Left cardiac atrium (tissue), 4 donors: ENCODE results near the gene ZNF669. TPM values are rescaled to one million over a fixed set of nuclear protein-coding genes. Genes with fewer than 3 reads are reported as not detected.
A peak's percentile ranks its signal among the peaks of the same experiment; 100 is the strongest.

ENCODE experiments used
- ATAC-seq, 2 donors: fragments of 200-7000 bp; cut with Tn5 transposase; one replicate each; pipeline ENCODE4 v1.9.1; 2020; ENCODE audit warnings: mild to moderate bottlenecking in 2 of 2, moderate library complexity in 2 of 2
- DNase-seq: peaks from one replicate; pipeline ENCODE4 v3.0.0-alpha.2; 2020
- intact Hi-C, 2 donors: fragments of 100-400 bp; cut with DNase I; formaldehyde crosslinking; loops; one replicate each; pipeline versions ENCODE4 v1.14.1 to v1.15.1; 2022 to 2023
- total RNA-seq, 2 donors: library from RNA; stranded (reverse); fragmentation: NEBNext Ultra II Directional; extraction: Animal tissue kit (Norgen Biotek cat#: 25700); gene quantifications; one replicate each; pipeline ENCODE4 v1.2.1, GENCODE V29; 2021
- donor health status: DM: no; HTN: yes; CAD: no.
- donor health status: DM: no; HTN: yes; CAD: no; lungs with severe emphysema.
- donor health status: DM: yes; HTN: yes; CAD: no.
- donor health status: Dilated cardiomyopathy.

Gene ZNF669
- total RNA-seq, 2 donors from 2014 or later, result 5.1 TPM

DNA sequence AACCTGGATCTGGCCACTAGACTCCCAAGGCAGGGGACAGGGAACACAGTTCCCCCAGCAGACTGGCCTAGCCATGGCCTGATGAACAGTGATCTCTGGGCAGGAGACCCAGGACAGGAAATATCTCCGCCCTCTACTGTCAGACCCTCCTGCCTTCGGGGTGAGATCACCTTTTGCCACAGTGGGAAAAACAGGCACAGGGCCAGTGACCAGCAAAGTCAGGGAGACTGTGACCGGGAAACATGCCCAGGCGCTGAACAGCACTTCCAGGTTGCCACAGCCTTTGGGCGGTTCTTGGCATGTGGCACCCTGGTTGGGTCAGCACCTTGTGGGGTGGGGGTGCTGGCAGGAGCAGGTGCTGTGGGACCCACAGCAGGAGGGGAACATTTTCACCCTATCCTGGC is 8.9 kb upstream of the ZNF669 start:
- DNase-seq, result no peak
- intact Hi-C loops, result no loop called here
- ATAC-seq, result no peak

GRCh38 chr1:247112479-247112781 is 8.3 kb upstream of the ZNF669 start:
- intact Hi-C loops, result no loop called here
- no peak for ATAC-seq
- DNase-seq, result no peak

GRCh38 chr1:247111700-247112478 is 7.7 kb upstream of the ZNF669 start:
- peak; percentile 94 to 96 for ATAC-seq
- intact Hi-C loops, result no loop called here
- DNase-seq, result peak; percentile 78

DNA sequence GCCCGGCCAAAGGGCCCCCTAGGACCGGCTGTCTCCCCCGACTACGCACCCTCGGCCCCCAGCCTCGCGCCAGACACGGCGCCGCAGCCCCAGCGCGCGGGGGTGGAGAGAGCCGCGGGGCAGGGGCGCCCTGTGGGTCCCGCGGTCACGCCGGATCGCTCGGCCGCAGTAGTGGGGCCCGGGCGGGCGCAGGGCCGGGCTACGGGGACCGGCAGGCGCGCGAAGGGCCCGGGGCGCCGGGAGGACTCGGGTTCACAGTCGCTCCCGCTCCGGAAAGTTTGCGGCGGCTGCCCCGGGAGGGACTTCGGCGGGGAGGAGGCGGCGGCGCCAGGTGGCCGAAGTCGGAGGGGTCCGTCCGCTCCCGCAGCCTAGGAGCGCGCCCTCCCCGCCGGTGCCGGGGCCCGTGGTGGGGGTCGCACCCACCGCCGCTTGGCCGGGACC is 7.1 kb upstream of the ZNF669 start:
- no peak for DNase-seq
- ATAC-seq, result peak; percentile 44 to 49
- intact Hi-C loops, result no loop called here

GRCh38 chr1:247110627-247111258 is 6.6 kb upstream of the ZNF669 start:
- DNase-seq (no peak), ATAC-seq (peak in 1 of 2 donors; percentile 4)
- intact Hi-C loops, result no loop called here

GRCh38 chr1:247107694-247108093 is 3.5 kb upstream of the ZNF669 start:
- ATAC-seq, result no peak
- no peak for DNase-seq
- intact Hi-C loops, result no loop called here

DNA sequence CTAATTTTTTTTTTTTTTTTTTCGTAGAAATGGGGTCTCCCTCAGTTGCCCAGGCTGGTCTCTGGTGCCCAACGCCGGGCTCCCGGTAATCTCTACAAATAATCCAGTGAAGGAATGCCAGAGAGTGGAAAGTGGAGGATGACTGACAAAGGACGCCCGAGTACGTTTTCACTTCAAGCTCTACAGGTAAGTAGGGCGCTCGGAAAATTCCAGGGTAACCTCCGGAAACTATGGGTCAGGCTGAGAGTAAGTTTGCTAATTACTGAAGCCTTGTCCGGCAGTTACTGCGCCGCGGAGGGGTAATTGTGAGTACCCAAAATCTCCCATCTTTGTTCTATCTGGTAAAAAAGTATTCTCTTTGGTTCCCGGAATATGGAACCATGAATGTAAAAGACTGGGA is 1.8 kb upstream of the ZNF669 start:
- intact Hi-C loops, result no loop called here
- ATAC-seq, result no peak
- no peak for DNase-seq

DNA sequence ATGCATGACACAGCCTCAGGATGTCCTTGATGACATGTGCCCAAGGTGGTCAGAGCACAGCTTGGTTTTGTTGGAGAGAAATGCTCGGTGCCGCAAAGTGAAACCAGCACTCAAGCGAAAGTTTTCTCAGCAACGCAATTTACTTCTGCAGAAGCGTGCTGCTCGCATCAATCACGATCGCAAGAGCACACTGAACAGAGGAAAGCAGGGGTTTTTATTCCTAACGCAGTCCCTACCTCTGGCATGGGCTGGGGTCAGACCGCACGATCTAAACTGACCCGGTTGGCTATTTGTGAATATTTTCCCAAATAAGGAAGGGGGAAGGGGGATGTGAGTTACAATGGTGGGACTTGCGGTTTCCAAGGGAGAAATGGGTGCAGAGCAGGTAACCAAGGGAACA is 809 bp upstream of the ZNF669 start:
- no peak for ATAC-seq
- DNase-seq, result no peak
- intact Hi-C loops, result no loop called here

GRCh38 chr1:247102381-247102780 is 1.8 kb downstream of the ZNF669 start:
- intact Hi-C loops, result no loop called here
- ATAC-seq (no peak), DNase-seq (no peak)

- ATAC-seq (no peak), DNase-seq (no peak)
- intact Hi-C loops, result no loop called here
Observed at GRCh38 chr1:247100676-247101279, 3.4 kb downstream of the ZNF669 start.

DNA sequence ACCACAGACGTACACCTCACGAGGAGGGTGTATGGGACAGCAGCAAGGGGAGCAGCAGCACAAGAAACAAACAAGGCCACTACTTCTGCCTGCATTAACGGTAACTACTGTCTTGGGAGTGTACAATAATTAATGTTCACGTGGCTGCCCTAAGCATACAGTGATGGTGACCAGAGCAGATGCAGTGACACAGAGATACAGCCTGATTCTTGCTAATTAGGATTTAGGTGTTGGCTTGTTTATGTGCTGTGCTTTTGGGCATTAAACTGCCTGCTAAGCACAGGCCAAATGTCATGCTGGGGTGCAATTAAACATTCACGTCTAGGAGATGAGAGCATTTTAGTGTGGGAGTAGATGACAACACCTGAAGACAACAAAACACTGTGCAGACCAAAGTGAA is 7.2 kb downstream of the ZNF669 start:
- no peak for ATAC-seq
- no peak for DNase-seq
- intact Hi-C loops, result no loop called here

- intact Hi-C loops, result no loop called here
- no peak for ATAC-seq
- no peak for DNase-seq
Observed at GRCh38 chr1:247096544-247096943, 7.6 kb downstream of the ZNF669 start.

DNA sequence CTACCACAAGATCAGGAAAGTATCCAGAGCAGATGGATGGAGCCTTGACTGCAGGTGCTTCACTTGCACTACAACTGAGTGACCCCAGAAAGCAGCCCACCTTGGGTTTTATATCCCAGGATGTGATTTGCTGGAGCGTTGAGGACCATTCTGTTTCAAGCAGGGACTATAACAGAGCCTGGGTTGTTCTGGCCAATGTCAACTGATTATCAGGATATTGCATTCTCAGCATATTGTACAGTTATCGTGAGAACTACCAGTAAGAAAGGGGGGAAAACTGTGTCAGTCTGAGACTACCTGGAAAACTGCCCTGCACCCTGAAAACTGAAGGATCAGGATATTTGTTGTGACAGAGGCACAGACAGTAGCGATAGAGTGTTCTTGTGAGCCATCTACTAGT is 8.0 kb downstream of the ZNF669 start:
- intact Hi-C loops, result no loop called here
- DNase-seq (no peak), ATAC-seq (no peak)

DNA sequence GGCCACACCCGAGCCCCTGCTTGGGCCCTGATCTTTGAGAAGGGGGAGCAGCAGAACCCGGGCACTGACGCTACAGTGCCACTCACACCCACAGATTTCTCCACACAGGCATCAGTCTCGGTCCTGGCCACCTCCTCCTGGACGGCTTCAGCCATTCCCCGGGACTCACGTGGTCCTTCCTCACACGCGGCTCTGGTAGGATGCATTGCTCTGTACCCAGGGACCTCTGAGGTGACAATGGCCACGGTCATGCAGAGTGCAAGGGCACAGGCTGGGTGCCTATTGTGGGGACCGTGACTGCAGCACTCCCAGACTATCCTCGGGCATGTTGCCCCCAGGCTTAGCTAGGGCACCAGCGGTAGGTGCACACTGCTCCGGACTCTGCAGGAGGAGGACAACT is 13.7 kb downstream of the ZNF669 start:
- intact Hi-C loops, result no loop called here
- ATAC-seq, result no peak
- no peak for DNase-seq

- no peak for DNase-seq
- peak in 1 of 2 donors; percentile 27 for ATAC-seq
- intact Hi-C loops, result no loop called here
Observed at GRCh38 chr1:247089616-247090375, 14.4 kb downstream of the ZNF669 start.

- intact Hi-C loops, result no loop called here
- DNase-seq, result no peak
- no peak for ATAC-seq
Observed at GRCh38 chr1:247088967-247089366, 15.2 kb downstream of the ZNF669 start.

DNA sequence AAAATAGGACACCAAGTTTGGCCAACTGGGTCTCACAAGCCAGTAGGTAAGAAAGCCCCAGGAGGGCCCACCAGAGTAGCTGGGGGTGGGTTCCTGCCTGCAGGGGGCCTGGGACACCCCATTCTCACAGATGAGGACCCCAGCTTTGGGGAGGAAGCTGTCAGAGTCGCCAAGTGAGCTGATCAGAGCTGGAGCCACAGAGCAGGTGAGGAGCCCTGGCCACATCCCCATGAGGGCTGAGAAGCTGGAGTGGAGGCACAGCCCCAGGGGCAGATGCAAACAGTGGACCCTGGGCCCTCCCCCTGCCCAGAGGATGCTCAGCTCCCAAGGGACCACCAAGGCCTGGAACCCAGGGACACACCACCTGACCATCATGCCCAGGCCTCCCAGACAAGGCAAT is 16.9 kb downstream of the ZNF669 start:
- ATAC-seq, result peak in 1 of 2 donors; percentile 11
- intact Hi-C loops, result no loop called here
- no peak for DNase-seq

DNA sequence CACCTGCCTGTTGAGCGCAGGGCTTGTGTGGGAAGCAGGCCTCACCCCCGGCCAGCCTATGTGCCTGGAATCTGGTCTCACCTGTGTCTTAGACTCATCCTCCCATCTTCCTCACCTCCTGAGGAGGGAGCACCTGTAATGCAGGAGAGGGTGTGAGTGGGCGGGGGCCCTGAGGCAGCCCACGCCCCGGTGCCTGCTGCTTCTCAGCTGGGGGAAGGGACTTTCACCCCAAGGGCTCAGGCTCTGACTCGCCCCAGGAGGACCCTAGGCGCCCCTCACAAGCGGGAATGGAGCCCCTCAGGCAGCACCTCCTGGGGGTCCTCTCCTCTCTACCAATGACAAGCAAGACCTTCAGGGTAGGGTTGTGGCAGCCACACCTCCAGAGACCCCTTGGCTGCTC is 18.8 kb downstream of the ZNF669 start:
- intact Hi-C loops, result no loop called here
- no peak for DNase-seq
- no peak for ATAC-seq

DNA sequence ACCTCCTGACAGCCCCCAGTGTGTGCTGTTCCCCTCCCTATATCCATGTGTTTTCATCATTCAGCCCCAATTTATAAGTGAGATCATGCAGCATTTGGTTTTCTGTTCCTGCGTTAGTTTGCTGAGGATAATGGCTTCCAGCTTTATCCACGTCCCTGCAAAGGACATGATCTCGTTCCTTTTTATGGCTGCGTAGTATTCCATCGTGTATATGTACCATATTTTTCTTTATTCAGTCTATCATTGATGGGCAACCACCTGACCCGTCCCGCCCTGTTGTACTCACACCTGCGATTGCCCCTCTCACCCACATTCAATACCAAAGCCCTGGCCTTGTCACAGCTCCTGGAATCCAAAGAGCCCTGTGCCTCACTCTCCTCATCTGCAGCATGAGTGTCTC is 19.4 kb downstream of the ZNF669 start:
- DNase-seq, result no peak
- no peak for ATAC-seq
- intact Hi-C loops, result no loop called here
